Peyer's patch (tissue), 4 donors: ENCODE data around the gene ZNF474. TPM values are rescaled to one million over a fixed set of nuclear protein-coding genes. Genes with fewer than 3 reads are reported as not detected.

Experiments
- DNase-seq, 3 donors: peaks; one replicate each; pipeline ENCODE4 v3.0.0-alpha.2; 2017 to 2019
- H3K27ac ChIP-seq, 4 donors: fragments of 200-600 bp; sonication (generic); one replicate each; pipeline ENCODE4 v1.5.1; 2016 to 2019
- H3K27me3 ChIP-seq, 2 donors: fragments of 200-600 bp; sonication (generic); one replicate each; pipeline ENCODE4 v1.5.1; 2019
- H3K36me3 ChIP-seq, 3 donors: fragments of 200-600 bp; sonication (generic); one replicate each; pipeline ENCODE4 v1.5.1; 2016 to 2019
- H3K4me1 ChIP-seq, 4 donors: fragments of 200-600 bp; sonication (generic); one replicate each; pipeline ENCODE4 v1.5.1; 2016 to 2019
- H3K4me3 ChIP-seq, 4 donors: fragments of 200-600 bp; sonication (generic); 1 replicate in 3 of 4; 2 replicates in 1 of 4; pipeline ENCODE4 v1.5.1; 2016 to 2019; ENCODE audit warnings: mild to moderate bottlenecking in 1 of 4
- H3K9me3 ChIP-seq, 4 donors: fragments of 200-600 bp; sonication (generic); one replicate each; pipeline ENCODE4 v1.5.1; 2016 to 2019; ENCODE audit warnings: mild to moderate bottlenecking in 1 of 4
- POLR2A ChIP-seq, 2 donors: fragments of 450-650 bp; IDR thresholded peaks; one replicate each; pipeline ENCODE4 v1.5.1; 2017; ENCODE audit warnings: antibody characterized with exemption in 2 of 2, mild to moderate bottlenecking in 2 of 2, moderate library complexity in 2 of 2
- total RNA-seq, 4 donors: library from RNA; depleted of rRNA; stranded (reverse); fragments of >200 nt; gene quantifications; one replicate each; pipeline ENCODE4 v1.1.0, GENCODE V29; 2016
- TF ChIP-seq, protein P1 (sequence below), 6 experiments: fragments of 450-650 bp in 4 of 6; fragments of 200-600 bp in 2 of 6; sonication (generic) in 1 of 6; IDR thresholded peaks; one replicate each; pipeline ENCODE4 v1.5.1; 2017 to 2019; ENCODE audit warnings: antibody characterized with exemption in 6 of 6, mild to moderate bottlenecking in 3 of 6, moderate library complexity in 1 of 6

The ZNF474 gene
- total RNA-seq, 4 donors from 2014 or later, result 0.54 TPM; not detected in 3

DNA sequence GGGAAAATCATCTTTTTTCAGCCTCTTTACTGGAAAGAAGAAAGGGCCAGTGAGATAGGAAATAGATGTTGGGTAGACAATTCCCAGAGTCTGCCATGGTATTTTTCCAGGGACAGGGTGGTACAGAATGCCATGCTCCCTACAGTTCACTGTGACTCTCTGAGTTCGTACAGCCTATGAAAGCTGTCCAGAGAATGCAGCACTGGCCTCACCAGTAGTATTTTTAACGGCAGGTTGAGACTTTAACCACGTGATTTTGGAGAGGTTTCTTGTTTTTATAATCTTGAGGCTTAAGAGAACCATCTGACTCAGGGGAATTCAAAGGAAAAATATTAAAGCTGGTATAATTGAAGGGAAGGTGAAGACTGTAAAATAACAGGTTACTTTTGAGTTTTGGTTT is 10.1 kb upstream of the ZNF474 start:
- Histone ChIP-seq H3K4me1 (no peaks in the 10 kb centered on the region), H3K36me3 (no peaks in the 10 kb centered on the region), H3K4me3 (no peak overlapping the region), H3K9me3 (no peaks in the 10 kb centered on the region), H3K27me3 (no peaks in the 10 kb centered on the region), H3K27ac (no peak overlapping the region)
- TF ChIP-seq, protein P1, sequence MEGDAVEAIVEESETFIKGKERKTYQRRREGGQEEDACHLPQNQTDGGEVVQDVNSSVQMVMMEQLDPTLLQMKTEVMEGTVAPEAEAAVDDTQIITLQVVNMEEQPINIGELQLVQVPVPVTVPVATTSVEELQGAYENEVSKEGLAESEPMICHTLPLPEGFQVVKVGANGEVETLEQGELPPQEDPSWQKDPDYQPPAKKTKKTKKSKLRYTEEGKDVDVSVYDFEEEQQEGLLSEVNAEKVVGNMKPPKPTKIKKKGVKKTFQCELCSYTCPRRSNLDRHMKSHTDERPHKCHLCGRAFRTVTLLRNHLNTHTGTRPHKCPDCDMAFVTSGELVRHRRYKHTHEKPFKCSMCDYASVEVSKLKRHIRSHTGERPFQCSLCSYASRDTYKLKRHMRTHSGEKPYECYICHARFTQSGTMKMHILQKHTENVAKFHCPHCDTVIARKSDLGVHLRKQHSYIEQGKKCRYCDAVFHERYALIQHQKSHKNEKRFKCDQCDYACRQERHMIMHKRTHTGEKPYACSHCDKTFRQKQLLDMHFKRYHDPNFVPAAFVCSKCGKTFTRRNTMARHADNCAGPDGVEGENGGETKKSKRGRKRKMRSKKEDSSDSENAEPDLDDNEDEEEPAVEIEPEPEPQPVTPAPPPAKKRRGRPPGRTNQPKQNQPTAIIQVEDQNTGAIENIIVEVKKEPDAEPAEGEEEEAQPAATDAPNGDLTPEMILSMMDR (IDR thresholded peaks at IDR 0.05), result no peak
- no peak for TF ChIP-seq POLR2A (IDR thresholded peaks at IDR 0.05)
- no peak for DNase-seq

DNA sequence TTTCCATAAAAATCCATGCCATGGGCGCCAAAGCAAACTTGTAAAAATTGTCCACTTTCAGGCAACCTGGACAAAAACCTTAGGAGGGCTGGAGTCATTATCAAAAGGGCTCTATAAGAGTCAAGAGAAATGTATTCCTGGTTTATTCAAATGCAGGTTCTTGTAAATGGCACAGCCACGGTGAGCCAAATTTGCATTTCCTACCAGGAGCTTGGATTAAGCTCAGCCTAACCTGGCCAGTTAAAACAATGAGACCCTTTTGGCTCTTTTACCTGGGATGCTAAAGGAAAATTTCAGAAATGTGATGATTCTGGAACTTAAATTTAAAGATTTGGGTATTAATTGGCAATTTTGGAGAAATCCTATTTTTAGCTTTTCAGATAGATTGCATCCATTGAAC is 8.9 kb upstream of the ZNF474 start:
- Histone ChIP-seq H3K36me3 (no peaks in the 10 kb centered on the region), H3K27me3 (no peaks in the 10 kb centered on the region), H3K4me1 (no peaks in the 10 kb centered on the region), H3K27ac (no peak overlapping the region), H3K4me3 (no peak overlapping the region), H3K9me3 (no peaks in the 10 kb centered on the region)
- TF ChIP-seq, protein P1 (IDR thresholded peaks at IDR 0.05), result no peak
- no peak for TF ChIP-seq POLR2A (IDR thresholded peaks at IDR 0.05)
- DNase-seq, result no peak

DNA sequence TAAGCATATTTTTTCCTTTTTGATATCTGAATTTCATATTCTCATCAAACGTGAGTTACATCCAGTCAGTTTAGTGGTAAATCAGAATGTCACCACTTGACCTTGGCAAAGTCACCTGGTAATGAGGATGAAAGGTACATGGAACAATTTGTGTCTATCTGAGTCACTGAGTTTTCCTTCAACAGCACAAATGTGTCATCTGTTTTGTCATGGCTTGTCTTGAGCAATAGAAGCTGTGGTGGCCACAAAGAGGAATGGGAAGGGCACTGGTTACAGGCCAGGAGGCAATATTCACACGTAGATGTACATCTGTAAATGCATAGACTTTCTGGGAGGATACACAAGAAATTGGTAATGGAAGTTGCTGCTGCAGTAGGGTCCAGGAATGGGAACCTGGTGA is 8.4 kb upstream of the ZNF474 start:
- Histone ChIP-seq H3K27me3 (no peaks in the 10 kb centered on the region), H3K4me3 (no peak overlapping the region), H3K4me1 (no peaks in the 10 kb centered on the region), H3K27ac (no peak overlapping the region), H3K9me3 (no peaks in the 10 kb centered on the region), H3K36me3 (no peaks in the 10 kb centered on the region)
- no peak for TF ChIP-seq POLR2A (IDR thresholded peaks at IDR 0.05)
- TF ChIP-seq, protein P1 (IDR thresholded peaks at IDR 0.05), result no peak
- no peak for DNase-seq

DNA sequence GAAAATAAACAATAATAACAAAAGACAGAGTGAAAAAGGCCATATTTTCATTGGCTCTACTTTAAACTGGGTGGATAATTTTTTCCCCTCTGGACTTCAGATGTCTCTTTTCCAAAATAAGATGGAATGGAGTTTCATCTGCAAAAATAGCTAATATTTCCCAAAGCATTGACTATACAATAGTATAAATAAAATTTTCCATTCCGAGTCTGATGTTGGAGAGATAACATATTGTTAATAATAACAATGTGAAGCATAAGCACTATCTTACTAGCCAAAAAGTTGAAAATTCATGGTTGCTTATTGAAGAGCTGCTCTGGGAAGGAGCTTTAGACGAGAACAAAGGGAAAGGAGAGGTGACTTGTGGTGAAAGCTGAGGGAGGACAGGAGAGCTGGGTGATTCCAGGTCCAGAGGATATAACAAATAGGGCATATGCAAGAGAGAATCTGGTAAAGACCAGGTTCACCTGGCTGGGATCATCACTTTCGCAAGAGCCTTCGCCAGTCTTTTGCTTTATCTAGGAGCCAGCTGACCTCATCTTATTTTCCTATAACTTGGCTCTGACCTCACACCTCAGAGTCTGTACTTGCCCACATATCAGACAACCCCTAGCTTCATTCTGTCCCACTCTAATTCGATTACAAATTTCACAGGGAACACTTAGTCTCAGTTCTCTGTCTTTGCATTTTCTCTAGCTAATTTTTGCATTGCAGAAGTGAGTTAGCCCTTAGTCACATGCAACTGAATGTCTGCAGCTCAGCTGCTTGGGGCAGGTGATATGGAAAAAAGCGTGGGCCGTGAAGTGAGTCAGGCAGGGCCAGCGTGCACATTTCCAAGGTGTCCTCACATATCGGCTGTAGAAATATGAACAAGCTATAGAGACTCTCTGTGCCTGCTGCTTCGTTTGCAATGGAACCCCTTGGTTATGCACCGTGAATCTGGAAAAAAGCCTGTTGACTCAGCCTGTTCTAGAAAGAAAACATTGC is 7.6 kb upstream of the ZNF474 start:
- TF ChIP-seq POLR2A (IDR thresholded peaks at IDR 0.05), result no peak
- TF ChIP-seq, protein P1 (IDR thresholded peaks at IDR 0.05), result no peak

DNA sequence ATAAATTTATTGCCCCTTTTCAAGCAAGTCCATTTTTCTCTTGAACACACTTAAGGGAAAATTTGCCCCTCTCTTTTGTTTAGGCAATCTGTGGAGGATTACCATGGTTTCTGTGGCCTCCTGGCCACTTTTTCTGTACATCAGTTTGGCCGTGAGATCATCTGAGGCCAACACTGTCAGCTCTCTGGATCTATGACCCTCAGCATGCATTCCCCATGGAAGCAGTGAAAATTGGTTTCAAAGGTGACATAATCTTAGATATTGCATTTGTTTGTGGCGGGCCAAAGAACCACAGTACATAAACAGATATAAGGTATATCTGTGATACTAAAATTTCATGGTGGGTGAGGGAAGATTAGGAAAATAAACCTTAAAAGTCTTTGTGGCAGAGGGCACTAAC is 4.6 kb upstream of the ZNF474 start:
- H3K27me3 ChIP-seq, result no peaks in the 10 kb centered on the region
- DNase-seq, result no peak
- no peaks in the 10 kb centered on the region for H3K4me1 ChIP-seq
- H3K36me3 ChIP-seq, result no peaks in the 10 kb centered on the region
- no peaks in the 10 kb centered on the region for H3K9me3 ChIP-seq
- H3K27ac ChIP-seq, result no peak overlapping the region
- TF ChIP-seq POLR2A (IDR thresholded peaks at IDR 0.05), result no peak
- TF ChIP-seq, protein P1 (IDR thresholded peaks at IDR 0.05), result no peak
- no peak overlapping the region for H3K4me3 ChIP-seq

More for the DNA sequence above, 7.6 kb upstream of the ZNF474 start:
- H3K9me3 ChIP-seq, result no peaks in the 10 kb centered on the region
- H3K4me1 ChIP-seq, result no peaks in the 10 kb centered on the region
- DNase-seq, result no peak
- no peaks in the 10 kb centered on the region for H3K36me3 ChIP-seq
- no peaks in the 10 kb centered on the region for H3K27me3 ChIP-seq
- H3K27ac ChIP-seq, result no peak overlapping the region
- no peak overlapping the region for H3K4me3 ChIP-seq
